HG03097 (cell line): Measurements from ENCODE around the gene ATP6V0C.
"Not testable (repeated sequence)": the region's sequence is repeated elsewhere in the genome, so short reads cannot be mapped to it uniquely, and the experiment has no call there.

Source experiments
- ATAC-seq: cut with Tn5 transposase; IDR thresholded peaks from one replicate; pipeline ENCODE4 v1.9.1; 2021; ENCODE audit not compliant: unreplicated experiment, low FRiP score

ATP6V0C gene

DNA sequence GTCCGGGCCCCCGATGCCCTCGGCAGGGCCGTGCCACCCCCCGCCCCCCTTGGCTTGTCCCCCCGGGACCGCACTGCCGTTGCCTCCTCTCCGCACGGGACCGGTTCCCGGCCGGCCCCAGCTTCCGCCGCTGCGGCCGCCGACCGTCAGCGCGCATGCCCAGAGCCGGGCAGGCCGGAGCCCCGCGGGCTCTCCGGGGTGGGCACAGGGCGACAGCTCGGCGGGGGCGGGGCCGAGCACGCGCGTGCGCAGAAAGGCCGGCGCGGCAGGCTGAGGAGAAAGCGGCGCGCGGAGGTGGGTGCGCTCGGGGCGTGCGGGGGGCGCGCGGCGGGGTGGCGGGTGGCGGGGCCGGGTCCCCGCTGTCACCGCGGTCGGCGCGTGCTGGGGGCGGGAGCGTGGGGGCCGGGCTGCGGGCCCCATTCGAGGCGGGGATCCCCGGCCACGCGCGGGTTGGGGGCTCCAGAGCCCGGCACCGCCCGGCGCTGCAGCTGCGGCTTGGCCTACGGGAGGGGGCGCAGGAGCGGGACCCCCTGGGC is 38.8 kb upstream of the ATP6V0C start, which contains the start of gene TBC1D24:
Gene TBC1D24 (plus strand): TSS at position 251 of the 536 bp plus-strand sequence. CDS start 21,022 bp downstream, outside the sequence.
- ATAC-seq, result peak; percentile 51

GRCh38 chr16:2475413-2476344 is 38.1 kb upstream of the ATP6V0C start:
- ATAC-seq, result no peak

- no peak for ATAC-seq
Measured at GRCh38 chr16:2476345-2476720, 37.4 kb upstream of the ATP6V0C start.

DNA sequence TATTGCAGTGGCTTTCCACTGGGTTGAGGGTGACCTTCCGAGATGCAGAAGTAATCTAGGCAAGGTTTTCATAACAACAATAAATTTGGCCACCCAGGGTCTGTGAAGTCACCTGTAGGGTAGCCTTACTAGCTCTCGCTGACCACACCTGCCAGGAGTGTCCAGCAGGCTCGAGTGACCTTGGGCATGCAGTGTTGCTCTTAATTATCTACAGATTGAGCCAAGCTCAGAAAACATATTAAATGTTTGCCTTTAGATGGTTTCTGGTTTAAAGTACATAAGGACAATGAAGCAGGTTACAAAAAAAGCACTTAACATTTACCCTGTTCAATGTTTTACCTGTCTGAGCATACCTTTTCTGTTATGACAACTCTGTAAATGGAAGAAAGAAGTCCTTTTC is 37.0 kb upstream of the ATP6V0C start:
- ATAC-seq, result no peak

- ATAC-seq, result no peak
Measured at GRCh38 chr16:2477327-2477726, 36.4 kb upstream of the ATP6V0C start.

DNA sequence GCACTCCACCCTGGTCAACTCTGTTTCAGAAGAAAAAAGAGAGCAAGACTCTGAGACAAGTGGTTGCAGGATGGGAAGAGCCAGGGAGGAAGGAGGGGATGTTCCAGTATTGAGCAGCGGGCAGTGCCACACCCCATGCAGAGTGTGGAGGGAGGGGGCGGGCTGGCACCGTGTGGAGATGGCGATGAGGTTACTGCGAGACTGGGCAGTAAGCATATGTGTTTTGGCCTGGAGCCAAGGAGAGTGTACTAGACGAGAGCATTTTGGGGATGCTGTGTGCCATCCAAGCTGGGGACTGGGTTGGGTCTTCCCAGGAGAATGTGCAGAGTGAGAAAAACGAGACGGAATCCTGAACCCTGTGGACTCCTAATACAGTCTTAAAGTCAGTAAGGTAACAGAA is 35.5 kb upstream of the ATP6V0C start:
- ATAC-seq, result no peak

GRCh38 chr16:2479996-2480395 is 33.8 kb upstream of the ATP6V0C start:
- ATAC-seq, result not testable (repeated sequence)

GRCh38 chr16:2480948-2481347 is 32.8 kb upstream of the ATP6V0C start:
- no peak for ATAC-seq

GRCh38 chr16:2481676-2482075 is 32.1 kb upstream of the ATP6V0C start:
- no peak for ATAC-seq

DNA sequence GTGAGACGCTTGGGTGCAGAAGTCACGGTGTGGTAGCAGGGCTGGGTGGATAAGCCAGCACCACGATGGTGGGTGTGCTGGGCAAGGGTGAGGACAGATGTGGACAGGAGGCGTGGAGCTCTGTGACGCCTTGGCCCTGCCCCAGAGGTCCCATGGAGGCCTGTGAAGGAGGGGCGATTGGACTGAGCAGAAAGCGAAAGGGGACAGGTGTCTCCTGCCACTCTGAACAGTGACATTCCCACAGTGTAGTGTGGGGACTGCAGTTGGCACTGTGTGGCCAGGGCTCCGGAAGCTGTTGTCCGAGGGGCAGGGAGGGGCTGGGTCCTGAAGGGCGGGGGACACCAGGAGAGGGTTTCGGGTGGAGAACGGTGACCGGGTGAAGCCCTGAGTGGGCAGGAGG is 31.5 kb upstream of the ATP6V0C start:
- ATAC-seq, result no peak

GRCh38 chr16:2482708-2483534 is 30.8 kb upstream of the ATP6V0C start:
- ATAC-seq, result no peak

DNA sequence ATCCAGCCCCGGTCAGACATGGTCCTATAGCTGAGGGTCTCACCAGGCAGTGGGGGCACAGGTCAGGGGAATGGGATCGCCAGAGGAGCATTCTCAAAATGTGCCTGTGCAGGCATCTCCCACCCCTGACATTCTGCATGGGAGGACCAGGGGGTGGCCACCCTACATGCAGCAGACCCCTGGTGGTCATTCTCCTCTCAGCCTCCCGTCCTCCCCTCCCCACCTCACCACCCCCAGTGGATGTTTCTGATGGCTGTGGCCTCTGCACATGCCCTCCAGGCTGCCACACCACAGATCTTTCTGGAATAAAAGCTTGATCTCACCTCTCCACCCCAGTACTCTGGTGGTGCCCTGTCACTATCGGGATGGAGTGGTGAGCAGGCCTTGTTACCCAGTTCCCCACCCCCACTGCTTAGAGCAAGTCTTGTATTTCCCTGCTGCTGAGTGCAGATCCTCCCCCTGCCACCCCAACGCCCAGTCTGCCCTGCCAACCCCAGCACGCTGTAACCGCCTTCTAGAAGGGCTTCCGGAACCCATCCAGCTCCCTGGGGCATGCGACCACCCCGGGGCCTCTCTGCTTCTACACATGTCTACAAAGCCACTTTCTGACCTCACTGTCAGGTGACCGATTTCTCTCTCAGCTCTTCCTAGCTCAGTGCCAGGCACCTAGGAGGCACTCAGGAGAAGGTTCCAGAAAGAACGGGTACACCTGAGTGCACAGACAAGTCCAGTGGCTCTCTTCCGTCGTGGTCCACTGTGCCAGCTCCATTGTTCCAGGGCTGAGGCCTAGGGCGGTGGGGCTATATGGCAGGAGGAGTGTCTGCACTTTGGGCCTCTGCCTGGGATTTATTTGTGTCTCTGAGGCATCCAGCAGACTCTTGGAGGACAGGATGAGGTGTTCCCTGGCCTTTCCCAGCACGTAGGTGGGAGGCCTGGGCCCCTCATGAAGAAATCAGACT is 29.5 kb upstream of the ATP6V0C start:
- ATAC-seq, result no peak

DNA sequence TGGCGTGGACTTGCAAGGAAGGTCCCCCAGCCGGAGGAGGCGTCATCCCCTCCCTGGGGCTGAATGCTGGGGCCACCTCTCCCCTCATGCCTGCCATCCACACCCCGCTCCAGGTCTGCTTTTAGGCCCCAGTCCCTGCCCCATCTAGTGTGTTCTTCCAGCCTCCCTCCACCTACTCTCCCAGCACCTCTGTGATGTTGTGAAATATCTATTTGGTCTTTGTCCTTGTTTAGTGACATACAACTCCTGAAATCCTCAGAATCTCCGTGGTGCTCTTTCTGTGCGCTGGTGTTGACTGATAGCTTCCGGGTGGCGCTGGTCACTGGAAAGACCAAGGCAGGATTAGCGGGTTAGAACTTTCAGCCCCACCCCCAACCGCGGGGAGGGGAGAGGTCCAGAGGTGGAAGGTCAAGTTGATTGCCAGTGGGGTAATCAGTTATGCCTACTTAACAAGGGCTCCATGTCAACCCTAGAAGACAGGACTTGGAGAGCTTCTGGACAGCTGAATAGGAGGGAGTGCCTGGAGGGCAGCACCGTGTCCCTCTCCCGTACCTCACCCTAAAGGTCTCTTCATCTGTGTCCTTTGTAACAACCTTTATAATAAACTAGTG is 28.7 kb upstream of the ATP6V0C start:
- no peak for ATAC-seq

DNA sequence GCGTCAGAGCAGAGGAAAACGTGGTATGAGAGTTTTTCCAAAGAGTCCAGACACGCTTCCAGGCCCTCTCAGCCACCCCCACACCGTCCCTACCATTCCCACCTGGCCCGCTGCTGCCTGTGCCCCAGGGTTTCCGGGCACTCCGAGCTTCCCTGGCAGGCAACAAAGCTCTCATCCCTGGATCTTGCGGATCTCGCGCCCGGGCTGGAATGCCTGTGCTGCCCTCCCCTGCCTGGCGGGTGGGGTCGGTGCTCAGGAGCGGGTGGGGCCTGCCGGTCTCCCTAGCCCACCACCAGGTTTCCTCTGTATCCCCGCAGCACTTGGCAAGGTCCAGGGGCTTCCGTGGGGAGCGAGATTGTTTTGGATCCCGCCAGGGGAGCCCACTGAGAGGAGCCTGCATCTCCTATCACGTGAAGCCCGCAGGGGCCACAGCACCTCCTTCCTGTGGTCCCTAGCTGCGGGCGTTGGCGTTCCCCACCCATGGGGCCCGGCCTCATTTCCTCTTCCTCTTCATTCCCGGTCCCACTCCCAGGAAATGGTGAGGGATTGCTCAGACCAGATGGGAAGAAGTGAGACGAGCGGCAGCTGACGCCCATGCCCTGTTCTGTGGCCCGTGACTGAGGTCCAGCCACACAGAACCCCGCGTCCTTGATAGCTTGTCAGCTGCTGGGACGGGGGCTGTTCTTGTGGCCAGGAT is 27.8 kb upstream of the ATP6V0C start:
- ATAC-seq, result no peak

- ATAC-seq, result peak; percentile 66
Measured at GRCh38 chr16:2486645-2487516, 26.9 kb upstream of the ATP6V0C start.

GRCh38 chr16:2487517-2487842 is 26.3 kb upstream of the ATP6V0C start:
- ATAC-seq, result no peak

GRCh38 chr16:2487903-2488531 is 25.7 kb upstream of the ATP6V0C start:
- ATAC-seq, result no peak

DNA sequence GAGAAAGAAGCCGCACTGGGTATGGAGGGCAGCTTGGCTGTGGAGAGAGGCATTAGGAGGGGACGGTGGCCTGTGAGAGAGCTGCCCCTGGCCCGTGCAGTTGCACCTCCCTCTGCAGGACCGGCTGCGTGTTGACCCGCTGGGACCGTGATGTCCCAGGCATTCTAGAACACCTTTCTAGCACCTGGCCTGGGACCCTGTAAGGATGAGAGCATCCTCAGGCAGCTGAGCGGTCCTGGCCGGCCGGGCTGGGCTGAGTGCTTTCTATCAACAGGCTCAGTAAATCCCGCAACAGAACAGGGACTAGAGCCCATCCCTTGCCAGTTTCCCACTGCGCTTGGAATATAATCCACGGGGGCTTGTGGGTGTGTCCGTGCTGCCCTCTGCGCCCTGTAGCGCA is 24.2 kb upstream of the ATP6V0C start:
- no peak for ATAC-seq
